Occipital lobe (tissue), 2 donors: ENCODE measurements around the gene CPAMD8. TPM values are rescaled to one million over a fixed set of nuclear protein-coding genes. Genes with fewer than 3 reads are reported as not detected.
"Not testable (repeated sequence)": the region's sequence is repeated elsewhere in the genome, so short reads cannot be mapped to it uniquely, and the experiment has no call there.

ENCODE experiments used
- DNase-seq: peaks from one replicate; lab custom pipeline; 2025; lab: John Stamatoyannopoulos, UW
- total RNA-seq: library from RNA; depleted of rRNA; stranded (reverse); fragments of >200 nt; gene quantifications from one replicate; pipeline ENCODE4 v1.2.3, GENCODE V29; 2014

Gene CPAMD8
- total RNA-seq, 1 donor from 2014 or later = 7.8 TPM

GRCh38 chr19:17001603-17002183 is 24.9 kb downstream of the CPAMD8 start:
- no peak for DNase-seq

- no peak for DNase-seq
These were observed 27.9 kb downstream of the CPAMD8 start for GRCh38 chr19:16998635-16999194.

GRCh38 chr19:16996838-16997490 is 29.6 kb downstream of the CPAMD8 start:
- DNase-seq = not testable (repeated sequence)

DNA sequence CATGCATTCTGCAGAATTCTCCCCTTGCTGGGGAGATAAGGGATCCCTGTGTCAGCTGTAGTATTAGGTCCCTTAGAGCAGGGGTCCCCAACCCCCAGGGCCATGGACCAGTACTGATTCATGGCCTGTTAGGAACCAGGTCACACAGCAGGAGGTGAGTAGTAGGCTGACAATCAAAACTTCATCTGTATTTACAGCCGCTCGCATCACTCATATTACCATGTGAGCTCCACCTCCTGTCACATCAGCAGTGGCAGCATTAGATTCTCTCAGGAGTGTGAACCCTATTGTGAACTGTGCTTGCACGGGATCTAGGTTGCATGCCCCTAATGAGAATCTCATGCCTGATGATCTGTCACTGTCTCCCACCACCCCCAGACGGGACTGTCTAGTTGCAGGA is 37.9 kb downstream of the CPAMD8 start:
- DNase-seq = no peak

- no peak for DNase-seq
These were observed 41.2 kb downstream of the CPAMD8 start for GRCh38 chr19:16985403-16985802.

GRCh38 chr19:16982586-16982985 is 44.0 kb downstream of the CPAMD8 start:
- not testable (repeated sequence) for DNase-seq

DNA sequence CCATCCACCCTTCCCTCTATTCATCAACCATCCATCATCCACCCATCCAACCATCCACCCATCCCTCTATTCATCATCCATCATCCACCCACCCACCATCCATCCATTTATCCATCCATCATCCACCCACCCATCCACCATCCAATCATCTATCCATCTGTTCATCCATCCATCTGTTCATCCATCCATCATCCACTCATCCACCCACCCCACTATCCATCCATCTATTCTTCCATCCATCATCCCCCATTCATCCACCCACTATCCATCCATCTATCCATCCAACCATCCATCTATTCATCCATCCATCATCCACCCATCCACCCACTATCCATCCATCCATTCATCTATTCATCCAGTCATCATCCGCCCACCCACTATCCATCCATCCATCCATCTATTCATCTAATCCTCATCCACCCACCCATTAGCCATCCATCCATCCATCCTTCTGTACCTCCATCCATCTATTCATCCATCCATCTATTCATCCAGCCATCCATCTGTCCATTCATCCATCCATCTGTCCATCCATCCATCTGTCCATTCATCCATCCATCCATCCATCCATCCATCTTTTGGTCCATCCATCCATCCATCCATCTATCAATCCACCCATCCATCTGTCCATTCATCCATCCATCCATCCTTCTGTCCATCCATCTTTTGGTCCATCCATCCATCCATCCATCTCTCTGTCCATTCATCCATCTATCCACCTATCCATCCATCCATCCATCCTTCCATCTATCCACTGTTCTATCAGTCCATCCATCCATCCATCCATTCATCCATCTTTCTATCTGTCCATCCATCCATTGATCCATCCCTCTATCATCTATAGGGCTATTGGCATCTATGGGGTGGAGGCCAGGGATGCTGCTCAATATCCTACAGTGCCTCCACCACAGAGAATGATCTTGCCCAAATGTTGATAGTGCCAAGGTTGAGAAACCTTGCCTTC is 47.5 kb downstream of the CPAMD8 start:
- DNase-seq = no peak

DNA sequence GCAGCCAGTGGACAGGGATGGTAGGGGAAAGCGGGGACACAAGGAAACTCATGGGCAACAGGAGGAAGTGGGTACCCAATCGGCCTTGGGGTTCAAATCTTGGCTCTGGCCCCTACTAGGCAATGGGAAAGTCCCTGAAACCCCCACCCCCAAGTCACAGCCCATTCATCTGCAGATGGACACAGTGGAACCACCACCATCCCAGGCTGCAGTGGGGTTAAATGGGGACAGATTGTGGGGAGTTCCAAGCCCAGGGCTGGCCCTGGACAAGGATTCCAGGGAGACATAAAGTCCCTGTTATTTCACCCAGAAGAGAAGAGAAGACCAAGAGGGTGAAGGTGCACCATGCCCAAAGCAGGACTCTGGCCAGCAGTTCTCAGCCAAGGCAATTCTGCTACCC is 48.5 kb downstream of the CPAMD8 start:
- no peak for DNase-seq

DNA sequence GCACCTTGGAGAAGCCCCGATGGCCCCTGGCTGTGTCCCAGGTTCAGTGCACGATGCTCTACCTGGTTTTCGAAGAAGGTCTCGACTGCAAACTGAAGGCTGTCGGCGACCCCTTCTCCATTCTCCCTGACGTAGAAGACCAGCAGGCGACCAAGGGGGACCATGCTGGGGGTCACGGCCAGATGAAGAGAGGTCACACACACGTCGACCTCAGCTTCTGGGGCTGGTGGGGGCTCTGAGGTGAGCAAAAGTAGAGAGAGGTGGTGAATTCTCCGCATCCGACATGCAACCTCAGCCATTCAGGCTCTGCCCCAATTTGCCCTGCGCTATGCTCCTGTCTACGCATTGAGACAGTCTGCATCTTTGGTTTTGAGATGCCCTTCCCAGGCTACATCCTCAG is 49.3 kb downstream of the CPAMD8 start:
- DNase-seq = no peak

DNA sequence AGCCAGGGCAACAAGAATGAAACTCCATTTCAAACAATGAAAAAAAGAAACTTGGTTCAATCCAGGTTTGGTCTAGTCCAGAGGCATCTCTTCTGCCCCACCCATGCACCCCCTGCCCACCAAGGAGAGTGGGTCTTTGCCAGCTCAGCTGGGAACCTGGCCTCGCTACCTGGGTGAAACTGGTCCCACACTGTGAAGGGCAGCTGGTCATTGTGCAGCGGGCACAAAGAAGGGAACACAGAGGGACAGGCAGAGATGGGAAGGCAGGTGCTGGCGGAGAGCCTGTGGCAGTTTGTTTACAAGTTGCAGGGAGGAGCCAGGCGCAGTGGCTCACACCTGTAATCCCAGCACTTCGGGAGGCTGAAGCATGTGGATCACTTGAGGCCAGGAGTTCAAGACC is 50.2 kb downstream of the CPAMD8 start:
- DNase-seq = no peak

GRCh38 chr19:16970821-16971220 is 55.8 kb downstream of the CPAMD8 start:
- no peak for DNase-seq

- DNase-seq = no peak
These were observed 57.5 kb downstream of the CPAMD8 start for GRCh38 chr19:16969135-16969534.

- not testable (repeated sequence) for DNase-seq
These were observed 65.4 kb downstream of the CPAMD8 start for GRCh38 chr19:16960996-16961822.

- DNase-seq = not testable (repeated sequence)
These were observed 68.3 kb downstream of the CPAMD8 start for GRCh38 chr19:16958277-16958676.

- no peak for DNase-seq
These were observed 68.8 kb downstream of the CPAMD8 start for GRCh38 chr19:16957855-16958254.

DNA sequence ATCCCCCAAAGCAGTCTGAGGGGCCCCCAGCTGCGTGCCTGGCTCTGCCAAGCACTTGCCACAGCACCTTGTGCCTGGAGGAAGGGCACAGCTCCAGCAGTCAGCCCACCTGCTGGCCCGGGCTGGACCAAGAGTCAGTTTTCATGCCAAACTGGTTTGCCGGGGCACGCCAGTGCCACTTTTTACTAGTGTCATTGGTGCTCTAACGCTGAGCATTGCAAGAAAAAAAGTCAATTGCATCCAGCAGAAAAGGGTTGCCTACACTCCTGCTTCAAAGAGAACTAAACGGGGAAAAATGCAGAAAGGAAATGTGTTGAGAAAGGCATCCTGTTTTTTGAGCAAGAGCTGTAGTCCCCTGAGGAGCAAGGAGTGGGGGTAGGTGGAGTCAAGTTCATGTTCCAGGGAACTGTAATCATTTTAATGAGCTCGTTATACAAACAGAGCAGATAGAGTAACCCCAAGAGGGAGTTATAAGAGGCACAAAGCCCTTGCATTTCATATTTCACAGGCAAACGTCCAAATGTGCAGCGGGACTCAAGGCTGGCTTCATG is 69.4 kb downstream of the CPAMD8 start:
- DNase-seq = no peak

GRCh38 chr19:16955161-16955560 is 71.4 kb downstream of the CPAMD8 start:
- no peak for DNase-seq

DNA sequence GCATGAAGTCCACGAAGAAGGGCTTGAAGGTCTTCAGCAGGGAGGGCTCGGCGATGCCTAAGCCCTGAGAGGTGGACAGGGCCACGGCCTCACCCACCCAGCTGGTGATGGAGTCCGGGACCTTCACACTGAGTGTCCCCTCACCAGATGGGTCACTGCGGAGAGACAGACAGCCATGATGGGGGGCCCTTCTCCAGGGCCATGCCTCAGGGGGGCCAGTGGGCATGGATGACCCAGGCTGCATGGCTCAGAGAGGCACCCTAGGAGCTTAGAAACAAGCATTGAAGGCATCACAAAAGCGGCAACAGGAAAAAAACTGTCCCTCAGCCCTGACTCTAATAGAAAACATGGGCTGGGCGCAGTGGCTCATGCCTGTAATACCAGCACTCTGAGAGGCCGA is 74.6 kb downstream of the CPAMD8 start:
- no peak for DNase-seq

DNA sequence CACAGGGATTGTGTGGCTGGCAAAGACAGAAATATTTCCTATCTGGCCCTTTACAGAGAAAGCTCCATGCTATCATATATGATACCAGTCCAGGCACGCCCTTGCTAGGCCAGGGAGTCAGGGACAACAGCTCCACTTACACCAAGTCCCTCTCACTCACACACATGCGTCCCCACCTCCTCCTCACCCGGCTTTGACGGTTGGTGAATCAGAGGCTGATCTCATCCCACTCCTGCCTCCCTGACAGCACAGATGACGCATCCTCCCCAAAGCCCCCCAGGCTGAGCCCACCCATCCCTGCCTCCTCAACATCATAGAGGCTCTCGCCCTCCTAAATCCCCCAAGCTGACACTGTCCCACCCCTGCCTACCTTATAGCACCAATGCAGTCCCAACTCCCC is 75.1 kb downstream of the CPAMD8 start:
- no peak for DNase-seq

GRCh38 chr19:16949496-16950023 is 77.0 kb downstream of the CPAMD8 start:
- DNase-seq = no peak
